NCI-H1417 treated with DMSO at 0.1 percent for 48 hours (cell line): ENCODE data around the gene TEX51.

ENCODE experiments used
- DNase-seq: peaks from one replicate; lab custom pipeline; 2025; lab: John Stamatoyannopoulos, UW

The TEX51 gene

DNA sequence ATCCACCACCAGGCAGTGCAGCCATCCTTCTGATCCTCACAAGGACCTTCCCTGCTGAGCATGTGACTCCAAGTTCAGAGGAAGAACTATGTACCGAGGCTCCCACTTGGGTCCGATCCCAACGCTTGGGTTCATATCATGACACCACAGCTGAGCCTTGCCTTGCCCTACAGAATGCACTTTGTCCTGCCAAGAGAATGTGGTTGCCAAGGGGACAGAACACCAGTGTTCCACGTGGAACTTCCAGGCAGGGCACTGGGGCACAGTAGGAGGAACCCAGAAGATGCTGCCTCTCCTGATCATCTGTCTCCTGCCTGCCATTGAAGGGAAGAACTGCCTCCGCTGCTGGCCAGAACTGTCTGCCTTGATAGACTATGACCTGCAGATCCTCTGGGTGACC lies at the start of gene TEX51:
TEX51 (plus strand) TSS at position 255 of the 400 bp plus-strand sequence; CDS start at position 284, 29 bp downstream.
- no peak for DNase-seq

DNA sequence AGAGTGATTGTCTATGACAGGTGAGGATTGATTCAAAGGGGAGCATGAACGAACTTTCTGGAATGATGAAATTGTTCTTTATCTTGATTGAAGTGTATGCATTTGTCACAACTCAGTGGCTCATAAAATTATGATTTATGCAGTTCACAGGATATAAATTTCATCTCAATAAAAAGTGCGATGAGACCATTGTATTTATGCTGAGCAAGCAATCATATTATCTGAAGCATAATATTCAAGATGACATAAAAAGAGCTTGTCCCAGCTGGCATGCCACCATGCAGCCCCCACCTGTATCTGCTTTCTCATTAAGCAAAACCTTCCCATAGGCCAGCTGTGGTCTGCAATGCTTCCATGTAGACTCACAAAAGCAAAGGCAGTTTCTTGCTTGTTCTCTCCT lies 49.6 kb upstream of the TEX51 start:
- no peak for DNase-seq

- no peak for DNase-seq
Measured at GRCh38 chr2:126849486-126849885, 49.2 kb upstream of the TEX51 start.

DNA sequence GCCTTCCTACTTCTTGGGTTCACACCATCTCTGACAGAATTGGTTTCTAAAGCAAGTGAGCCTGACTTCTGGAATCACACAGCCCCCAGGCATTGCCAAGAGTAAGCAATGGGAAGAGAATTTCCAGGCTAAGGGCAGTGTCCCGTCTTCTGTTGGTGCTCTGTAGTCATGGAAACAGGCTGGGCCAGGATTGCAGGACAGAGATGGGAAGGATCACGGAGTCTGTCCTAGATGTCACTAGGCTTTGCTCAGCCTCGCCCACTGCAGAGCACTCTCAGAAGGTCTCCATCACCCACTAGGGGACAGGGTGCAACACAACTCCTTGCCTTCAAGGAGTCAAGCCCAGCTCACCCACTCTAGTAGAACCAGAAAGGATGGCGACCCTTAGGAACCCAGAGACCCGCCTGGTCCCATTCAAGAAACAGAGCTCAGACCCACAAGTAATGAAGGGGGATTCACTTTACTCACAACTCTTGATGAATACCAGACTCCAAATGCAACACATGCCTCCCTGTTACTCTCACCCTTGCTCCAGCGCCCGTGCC lies 48.6 kb upstream of the TEX51 start:
- no peak for DNase-seq

GRCh38 chr2:126850940-126851339 lies 47.8 kb upstream of the TEX51 start:
- no peak for DNase-seq

DNA sequence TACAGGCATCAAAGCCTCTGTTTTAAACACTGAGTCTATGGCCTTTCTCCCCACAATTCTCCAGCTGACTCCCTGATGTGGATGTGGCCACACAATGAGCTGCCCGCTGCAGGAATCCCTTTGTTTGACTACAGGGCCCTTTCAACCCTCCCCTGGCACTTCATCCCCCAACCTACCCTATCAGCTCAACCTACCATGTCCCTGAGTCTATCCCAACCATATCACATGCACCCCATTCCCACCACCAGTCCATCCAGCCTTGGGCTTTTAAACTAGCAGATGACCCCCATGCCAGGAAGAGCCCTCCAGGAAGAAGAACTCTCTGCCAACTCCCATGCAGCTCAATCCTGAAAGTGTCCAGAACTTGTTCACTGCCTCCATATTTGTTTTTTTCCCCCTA lies 46.9 kb upstream of the TEX51 start:
- DNase-seq, result no peak

GRCh38 chr2:126852361-126852760 lies 46.3 kb upstream of the TEX51 start:
- no peak for DNase-seq

DNA sequence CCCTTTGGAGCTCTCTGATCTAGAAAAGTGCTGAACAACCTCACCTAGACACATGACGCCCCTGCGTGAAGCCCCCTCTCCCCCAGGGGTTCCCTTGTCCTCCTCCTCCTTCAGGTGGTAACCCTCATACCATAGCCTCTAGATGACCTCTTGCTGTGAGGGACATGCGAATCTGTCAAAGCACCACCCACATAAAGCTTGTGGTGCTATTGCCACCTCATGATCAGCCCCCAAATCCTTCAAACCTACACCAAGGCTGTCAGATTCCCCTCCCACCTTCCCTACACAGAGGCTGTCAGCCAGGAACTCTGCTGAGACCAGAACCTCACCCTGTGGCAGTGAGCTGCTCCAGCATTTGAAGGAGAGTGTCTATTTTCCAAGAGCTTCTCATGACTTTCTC lies 43.1 kb upstream of the TEX51 start:
- DNase-seq, result no peak

DNA sequence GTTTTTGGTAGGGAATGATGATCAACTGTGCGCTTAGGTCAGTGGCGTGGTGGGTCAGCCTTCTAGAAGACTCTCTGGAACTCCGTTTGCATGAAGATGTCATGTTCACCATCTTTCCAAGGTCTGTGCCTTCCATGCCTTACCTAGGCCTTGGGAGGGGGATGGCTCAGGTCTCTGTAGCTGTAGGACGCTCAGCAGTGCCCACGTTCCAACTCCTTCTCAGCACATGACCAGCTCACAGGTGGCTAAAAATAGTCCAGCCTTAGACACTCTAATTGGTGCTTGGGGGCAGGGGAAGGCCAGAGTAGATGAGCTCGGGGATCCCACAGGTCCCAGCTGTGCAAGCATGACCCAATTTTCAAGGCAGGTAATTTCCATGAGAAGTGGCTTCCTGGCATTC lies 42.3 kb upstream of the TEX51 start:
- no peak for DNase-seq

DNA sequence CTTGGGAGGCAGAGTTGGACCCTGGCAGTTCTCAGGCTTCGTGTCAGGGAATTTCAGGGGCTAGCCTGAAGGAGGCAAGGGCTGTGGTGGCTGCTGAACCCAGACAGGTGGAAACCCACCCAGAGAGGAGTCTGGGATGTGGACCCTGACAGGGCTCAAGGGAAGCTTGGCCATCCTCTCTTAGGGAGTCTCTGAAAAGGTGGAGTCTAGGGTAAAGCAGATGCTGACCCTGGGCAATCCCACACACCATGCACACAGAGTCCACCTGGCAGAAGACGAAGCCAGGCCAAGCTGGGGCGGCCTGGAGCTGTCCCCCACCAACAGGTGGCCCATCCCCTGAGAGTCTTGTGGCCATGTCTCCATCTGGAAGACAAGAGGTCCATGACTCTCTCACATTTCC lies 41.2 kb upstream of the TEX51 start:
- no peak for DNase-seq

DNA sequence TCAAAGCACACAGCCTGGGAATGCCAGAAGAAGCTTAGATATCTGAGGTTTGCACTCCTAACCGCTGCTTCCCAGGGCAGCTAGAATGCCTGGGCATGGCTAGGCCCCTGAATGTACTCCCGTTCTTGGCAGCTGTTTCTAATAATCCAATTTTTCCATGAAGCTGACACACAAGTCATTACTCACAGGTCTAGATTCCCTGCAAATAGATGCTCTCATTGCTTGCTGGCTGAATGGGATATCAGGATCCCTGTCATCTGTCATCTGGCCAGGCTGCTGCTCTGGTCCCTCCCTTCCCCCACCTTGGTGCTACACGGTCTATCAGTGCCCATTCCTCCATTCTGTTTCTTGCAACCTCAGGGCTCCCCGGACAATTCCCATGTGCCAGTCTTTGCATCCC lies 40.7 kb upstream of the TEX51 start:
- no peak for DNase-seq

DNA sequence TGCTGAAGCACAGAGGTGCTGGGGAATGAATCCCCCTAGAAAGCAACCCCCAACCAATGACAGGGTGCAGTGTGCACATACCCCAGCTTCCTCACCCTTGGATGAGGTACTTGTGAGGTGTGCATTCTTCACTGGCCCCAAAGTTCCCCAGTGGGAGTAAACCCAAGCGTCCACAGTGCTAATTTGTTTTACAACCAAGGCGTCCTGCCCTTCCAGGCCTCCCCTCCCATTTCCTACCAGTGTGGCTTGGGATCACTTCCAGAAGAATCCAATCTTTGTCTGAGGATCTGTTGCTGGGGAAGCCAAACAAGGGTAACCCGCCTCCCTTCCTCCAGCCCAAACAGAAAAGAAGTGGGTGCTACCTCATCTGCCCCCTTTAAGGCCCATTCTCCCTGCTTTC lies 40.3 kb upstream of the TEX51 start:
- DNase-seq, result no peak

- no peak for DNase-seq
Measured at GRCh38 chr2:126858991-126859390, 39.7 kb upstream of the TEX51 start.

- DNase-seq, result no peak
Measured at GRCh38 chr2:126859631-126860030, 39.1 kb upstream of the TEX51 start.

- DNase-seq, result no peak
Measured at GRCh38 chr2:126860385-126860784, 38.3 kb upstream of the TEX51 start.

DNA sequence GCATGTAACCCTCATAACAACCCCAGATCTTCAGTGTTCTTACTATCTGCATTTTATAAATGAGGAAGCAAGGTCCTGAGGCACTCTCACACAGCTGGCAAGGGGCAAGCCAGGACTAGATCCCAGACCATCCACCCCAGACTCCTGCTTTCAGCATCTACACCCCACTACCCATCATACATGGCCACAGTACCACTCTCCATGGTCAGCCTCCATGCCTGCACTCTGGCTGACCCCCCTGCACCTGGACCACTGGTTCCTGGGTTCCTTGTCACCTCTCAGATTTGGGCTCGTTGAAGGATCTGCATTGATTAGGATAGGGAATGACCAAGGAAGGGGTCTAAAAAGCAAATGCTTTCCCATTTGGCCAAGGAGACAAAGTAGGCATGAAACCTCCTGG lies 36.0 kb upstream of the TEX51 start:
- DNase-seq, result no peak

GRCh38 chr2:126863336-126864015 lies 35.2 kb upstream of the TEX51 start:
- no peak for DNase-seq

DNA sequence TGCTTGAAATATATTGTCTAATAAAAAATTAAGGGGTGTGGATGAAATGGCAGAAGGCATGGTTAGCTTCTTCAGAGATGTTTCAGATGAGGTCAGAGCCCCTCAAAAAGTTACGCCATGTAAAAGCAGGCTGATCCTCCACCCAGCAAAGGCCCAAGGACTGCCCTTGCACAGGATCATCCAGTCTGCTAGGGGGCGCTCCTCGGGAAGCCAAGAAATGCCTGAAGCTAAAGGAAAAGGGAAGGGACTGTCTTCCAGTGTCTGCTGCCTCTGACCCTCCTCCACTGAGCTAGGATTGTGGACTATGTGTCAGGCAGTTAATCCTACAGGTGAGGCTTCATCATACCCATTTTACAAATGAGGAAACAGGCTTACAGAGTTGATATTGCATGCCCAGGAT lies 33.8 kb upstream of the TEX51 start:
- no peak for DNase-seq

DNA sequence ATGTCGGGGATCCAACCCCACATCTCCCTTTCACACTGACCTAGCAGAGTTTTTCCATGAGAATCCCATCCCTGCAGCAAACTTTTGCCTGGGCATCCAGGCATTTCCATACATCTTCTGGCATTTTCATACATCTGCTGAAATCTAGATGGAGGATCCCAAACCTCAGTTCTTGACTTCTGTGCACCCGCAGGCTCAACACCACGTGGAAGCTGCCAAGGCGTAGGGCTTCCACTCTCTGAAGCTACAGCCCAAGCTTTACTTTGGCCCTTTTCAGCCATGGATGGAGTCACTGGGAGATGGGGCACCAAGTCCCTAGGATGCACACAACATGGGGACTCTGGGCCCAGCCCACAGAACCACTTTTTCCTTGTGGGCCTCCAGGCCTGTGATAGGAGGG lies 32.2 kb upstream of the TEX51 start:
- no peak for DNase-seq

GRCh38 chr2:126874961-126875360 lies 23.7 kb upstream of the TEX51 start:
- DNase-seq, result no peak

DNA sequence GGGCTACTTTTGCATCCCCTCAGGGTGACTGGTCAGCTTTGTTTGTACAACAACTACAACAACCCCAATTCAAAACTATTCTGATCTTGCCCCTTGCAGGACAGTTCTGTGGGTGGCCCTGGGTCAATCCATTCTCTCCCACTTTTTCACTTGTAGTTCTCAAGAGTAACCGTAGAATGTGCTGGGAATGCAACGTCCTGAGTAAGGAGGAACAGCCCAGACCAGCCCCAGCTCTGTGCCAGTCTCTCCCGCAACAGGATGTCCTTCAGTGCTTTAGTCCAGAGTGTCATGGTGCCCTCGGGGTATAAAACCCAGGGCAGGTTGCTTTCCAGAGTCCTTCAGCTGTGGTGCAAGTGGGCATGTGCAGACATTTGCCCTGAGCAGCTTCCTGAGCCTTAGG lies 22.1 kb upstream of the TEX51 start:
- DNase-seq, result no peak

DNA sequence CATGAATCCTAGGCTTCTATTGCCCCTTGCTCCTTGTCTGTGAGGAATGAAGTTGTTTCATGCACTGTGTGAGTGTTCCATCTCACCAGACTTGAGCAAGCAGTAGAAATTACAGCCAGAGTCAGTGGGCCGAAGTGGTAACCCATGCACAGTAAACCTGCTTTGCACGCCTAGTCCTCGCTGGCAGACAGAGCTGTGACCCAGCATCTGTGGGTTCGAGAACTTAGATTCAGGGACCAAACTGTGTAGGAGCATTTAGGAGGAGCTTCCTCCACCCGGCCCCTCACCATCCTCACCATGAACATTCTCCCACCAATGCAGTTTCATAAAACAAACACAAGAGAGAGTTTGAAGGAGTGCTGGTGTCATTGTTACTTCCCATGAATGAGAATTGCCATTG lies 21.6 kb upstream of the TEX51 start:
- no peak for DNase-seq

- no peak for DNase-seq
Measured at GRCh38 chr2:126877861-126878565, 20.7 kb upstream of the TEX51 start.

DNA sequence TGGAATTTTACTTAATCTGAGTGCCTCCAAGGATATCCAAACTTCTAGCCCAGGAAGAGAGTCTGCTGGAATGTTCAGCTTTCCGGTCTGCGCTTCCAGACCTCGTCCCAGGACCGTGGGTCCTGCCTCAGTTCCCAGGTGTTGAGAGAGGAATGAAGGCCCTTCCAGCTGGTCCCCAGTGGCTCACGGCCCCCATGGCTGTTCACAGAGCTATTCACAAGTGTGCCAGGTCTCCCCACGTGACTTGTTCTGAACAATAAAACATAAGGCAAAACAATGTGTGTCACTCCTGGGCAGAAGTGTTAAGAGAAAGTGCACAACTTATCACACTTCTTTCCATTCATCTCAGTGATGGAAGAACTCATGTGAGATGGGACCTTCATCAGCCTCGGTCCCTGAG lies 20.1 kb upstream of the TEX51 start:
- no peak for DNase-seq
